SK-N-SH treated with all-trans-retinoic acid at 6 μM for 48 hours (cell line): Measurements from ENCODE around the gene EEF2KMT.
"Not testable (repeated sequence)": the region's sequence is repeated elsewhere in the genome, so short reads cannot be mapped to it uniquely, and the experiment has no call there.

Experiments
- OSR1 ChIP-seq: fragments of 250-450 bp; sonication (Bioruptor Pico); IDR thresholded peaks from 2 replicates; pipeline ENCODE4 v1.8.0; 2022; ENCODE audit warnings: moderate library complexity, mild to moderate bottlenecking, inconsistent platforms
- ZFP3 ChIP-seq: fragments of 250-450 bp; sonication (Bioruptor Pico); IDR thresholded peaks from 2 replicates; pipeline ENCODE4 v1.5.0; 2020; ENCODE audit warnings: mild to moderate bottlenecking, moderate library complexity
- ZNF565 ChIP-seq: fragments of 450-650 bp; formaldehyde crosslinking; conservative IDR thresholded peaks from 2 replicates; pipeline ENCODE4 v1.5.0; 2020; ENCODE audit warnings: low read depth, mild to moderate bottlenecking, moderate library complexity
- TF ChIP-seq, protein P1 (sequence below): fragments of 250-450 bp; sonication (Bioruptor Pico); IDR thresholded peaks from 2 replicates; pipeline ENCODE4 v1.8.0; 2020; ENCODE audit warnings: mild to moderate bottlenecking, moderate library complexity, borderline replicate concordance
- TF ChIP-seq, protein P2 (sequence below): fragments of 250-450 bp; sonication (Bioruptor Pico); IDR thresholded peaks from 2 replicates; pipeline ENCODE4 v1.5.1; 2020; ENCODE audit warnings: low read depth, mild to moderate bottlenecking, moderate library complexity

DNA sequence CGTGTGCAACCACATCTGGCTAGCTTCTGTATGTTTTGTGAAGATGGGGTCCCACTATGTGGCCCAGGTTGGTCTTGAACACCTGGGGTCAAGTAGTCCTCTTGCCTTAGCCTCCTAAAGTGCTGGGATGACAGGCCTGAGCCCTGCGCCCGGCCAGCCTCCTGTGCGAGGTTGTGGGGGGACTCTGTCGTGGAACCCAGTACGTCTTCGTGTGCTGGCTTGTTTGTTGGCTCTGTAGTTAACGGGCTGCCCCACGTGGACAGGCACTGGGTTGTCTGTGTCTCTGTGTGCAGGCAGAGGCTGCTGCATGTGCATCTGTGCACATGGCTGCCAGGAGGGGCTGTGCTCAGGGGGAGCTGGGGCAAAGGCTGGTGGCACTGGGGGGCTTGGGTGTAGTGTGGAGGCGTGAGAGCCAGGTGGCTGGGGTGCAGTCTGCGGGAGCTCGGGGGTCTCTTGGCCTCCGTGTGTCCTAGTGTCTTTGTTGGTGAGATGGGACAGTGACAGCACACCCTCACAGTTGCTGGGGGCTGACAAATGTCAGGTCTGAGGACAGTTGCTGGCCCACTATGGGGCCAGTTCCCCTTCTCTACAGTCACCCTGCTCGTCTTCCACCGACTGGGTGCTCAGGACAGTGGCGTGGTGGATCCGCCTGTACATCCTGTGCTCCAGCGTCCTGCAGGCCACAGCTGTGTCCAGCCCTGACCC lies 9.4 kb downstream of the EEF2KMT start:
- TF ChIP-seq, protein P1, sequence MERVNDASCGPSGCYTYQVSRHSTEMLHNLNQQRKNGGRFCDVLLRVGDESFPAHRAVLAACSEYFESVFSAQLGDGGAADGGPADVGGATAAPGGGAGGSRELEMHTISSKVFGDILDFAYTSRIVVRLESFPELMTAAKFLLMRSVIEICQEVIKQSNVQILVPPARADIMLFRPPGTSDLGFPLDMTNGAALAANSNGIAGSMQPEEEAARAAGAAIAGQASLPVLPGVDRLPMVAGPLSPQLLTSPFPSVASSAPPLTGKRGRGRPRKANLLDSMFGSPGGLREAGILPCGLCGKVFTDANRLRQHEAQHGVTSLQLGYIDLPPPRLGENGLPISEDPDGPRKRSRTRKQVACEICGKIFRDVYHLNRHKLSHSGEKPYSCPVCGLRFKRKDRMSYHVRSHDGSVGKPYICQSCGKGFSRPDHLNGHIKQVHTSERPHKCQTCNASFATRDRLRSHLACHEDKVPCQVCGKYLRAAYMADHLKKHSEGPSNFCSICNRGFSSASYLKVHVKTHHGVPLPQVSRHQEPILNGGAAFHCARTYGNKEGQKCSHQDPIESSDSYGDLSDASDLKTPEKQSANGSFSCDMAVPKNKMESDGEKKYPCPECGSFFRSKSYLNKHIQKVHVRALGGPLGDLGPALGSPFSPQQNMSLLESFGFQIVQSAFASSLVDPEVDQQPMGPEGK (CRISPR knock-in tag): not testable (repeated sequence)
- TF ChIP-seq, protein P2, sequence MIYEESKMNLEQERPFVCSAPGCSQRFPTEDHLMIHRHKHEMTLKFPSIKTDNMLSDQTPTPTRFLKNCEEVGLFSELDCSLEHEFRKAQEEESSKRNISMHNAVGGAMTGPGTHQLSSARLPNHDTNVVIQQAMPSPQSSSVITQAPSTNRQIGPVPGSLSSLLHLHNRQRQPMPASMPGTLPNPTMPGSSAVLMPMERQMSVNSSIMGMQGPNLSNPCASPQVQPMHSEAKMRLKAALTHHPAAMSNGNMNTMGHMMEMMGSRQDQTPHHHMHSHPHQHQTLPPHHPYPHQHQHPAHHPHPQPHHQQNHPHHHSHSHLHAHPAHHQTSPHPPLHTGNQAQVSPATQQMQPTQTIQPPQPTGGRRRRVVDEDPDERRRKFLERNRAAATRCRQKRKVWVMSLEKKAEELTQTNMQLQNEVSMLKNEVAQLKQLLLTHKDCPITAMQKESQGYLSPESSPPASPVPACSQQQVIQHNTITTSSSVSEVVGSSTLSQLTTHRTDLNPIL (CRISPR knock-in tag): not testable (repeated sequence)
- not testable (repeated sequence) for TF ChIP-seq ZFP3, OSR1, ZNF565 (CRISPR knock-in tag)
